NK-92 (cell line): ENCODE data around the gene PAK4.
"Not testable (repeated sequence)": the region's sequence is repeated elsewhere in the genome, so short reads cannot be mapped to it uniquely, and the experiment has no call there.

Experiments
- DNase-seq: peaks from one replicate; lab custom pipeline; 2025; ENCODE audit not compliant: unreplicated experiment; lab: John Stamatoyannopoulos, UW

Gene PAK4

DNA sequence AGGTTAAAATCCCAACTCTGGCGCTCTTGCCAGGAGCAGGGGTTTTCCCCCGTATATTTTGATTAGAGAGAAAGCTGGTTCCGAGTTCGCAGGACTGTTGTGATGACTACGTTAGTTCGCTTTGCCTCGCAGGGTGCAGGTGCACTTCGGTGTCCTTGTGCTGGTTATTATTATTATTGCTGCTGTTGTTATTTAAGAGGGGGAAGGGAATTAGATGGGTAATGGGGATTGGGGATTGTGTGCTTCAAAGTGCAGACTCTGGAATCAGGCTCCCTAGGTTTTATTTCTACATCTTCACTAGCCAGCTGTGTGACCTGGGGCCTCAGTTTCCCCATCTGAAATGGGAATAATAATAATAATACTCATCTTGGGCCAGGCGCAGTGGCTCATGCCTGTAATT, 26.2 kb upstream of the PAK4 start:
- DNase-seq, result no peak

DNA sequence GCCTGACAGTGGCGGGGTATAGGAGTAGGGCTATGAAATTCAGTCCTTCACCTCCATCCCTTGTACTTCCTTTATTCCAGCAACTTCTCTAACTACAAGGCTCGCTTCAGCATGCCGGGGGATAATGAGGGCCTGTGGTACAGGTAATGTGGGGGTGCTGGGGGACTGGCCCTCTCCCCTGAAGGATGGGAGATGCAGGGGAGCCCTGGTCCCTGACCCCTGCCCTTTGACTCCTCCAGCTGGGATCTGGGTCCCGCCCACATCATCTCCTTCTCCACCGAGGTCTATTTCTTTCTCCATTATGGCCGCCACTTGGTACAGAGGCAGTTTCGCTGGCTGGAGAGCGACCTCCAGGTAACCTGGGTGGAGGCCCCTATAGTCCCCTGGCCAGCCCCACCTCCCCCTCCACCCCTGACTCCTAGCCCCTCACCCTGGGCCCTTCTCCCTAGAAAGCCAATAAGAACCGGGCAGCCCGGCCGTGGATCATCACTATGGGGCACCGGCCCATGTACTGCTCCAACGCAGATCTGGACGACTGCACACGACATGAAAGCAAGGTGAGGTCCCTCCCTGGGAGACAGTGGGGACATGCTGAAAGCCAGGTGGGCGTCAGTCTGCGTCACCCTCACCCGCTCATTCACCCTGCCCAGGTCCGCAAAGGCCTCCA, 25.0 kb upstream of the PAK4 start:
- DNase-seq, result no peak

DNA sequence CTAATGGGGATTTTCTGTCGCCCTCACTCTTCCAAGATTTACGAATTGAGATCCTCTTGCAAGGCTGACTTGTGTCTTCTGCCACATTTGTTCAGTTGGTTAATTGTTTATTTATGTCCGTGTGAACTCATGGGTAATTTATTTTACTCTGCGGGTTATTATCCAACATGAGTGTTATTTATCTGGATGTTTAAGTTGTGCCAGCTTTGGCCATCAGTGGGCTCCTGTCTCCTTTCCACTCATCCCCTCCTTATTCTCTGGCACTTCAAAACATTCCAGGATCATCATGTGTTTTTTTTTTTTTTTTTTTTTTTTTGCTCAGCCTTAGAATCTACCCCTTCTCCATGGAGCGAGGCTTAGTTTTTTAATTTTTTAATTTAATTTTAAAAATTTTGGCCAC, 22.4 kb upstream of the PAK4 start:
- no peak for DNase-seq

DNA sequence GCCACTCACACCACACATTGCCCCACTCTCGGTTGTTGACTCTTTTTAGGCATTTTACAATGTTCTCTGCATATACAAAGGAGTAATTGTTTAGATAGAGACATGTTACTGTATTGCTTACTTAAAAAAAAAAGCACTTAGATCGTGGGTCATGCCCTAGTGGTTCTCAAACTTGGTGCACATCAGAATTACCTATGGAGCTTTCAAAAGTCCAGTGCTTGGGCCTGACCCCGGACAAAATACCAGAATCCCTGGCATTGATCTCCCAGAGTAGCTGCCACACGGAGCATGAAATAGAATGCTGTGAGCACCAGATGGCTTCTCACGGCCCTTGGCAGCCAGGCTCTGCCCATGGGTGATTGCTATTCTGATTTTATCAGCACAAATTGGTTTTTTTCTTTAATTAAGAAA, 21.4 kb upstream of the PAK4 start:
- no peak for DNase-seq

DNA sequence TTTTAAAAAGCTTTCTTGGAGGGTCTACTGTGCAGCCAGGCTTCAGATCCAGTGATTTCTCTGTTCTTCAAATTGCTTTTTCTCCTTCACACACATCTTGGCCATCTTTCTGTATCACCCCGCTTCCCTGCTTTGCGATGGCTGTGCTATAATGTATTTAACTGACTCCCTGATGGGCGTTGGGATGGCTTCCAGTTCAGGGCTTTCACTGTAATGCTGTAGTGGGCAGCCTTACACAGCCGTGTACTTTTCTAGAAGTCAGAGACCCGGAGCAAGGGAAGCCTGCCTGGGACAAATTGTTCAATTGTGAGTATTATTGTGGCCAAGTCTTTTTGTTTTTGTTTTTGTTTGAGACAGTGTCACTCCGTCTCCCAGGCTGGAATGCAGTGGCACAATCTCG, 19.4 kb upstream of the PAK4 start:
- no peak for DNase-seq

DNA sequence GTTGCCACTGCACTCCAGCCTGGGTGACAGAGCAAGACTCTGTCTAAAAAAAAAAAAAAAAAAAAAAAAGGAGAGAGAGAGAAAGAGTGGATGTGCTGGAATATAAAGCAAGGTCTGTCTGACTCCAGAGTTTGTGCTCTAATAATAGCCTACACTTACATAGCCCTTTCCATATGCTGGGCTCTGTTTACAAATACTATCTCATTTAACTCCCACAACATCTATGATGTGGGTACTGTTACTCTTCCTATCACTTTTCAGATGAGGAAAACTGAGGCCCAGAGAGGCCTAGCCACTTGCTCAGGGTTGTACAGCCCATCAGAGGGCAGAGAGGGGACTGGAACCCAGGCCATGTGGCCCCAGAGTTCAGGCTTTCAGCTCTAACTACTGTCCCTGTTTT, 15.9 kb upstream of the PAK4 start:
- DNase-seq, result no peak

DNA sequence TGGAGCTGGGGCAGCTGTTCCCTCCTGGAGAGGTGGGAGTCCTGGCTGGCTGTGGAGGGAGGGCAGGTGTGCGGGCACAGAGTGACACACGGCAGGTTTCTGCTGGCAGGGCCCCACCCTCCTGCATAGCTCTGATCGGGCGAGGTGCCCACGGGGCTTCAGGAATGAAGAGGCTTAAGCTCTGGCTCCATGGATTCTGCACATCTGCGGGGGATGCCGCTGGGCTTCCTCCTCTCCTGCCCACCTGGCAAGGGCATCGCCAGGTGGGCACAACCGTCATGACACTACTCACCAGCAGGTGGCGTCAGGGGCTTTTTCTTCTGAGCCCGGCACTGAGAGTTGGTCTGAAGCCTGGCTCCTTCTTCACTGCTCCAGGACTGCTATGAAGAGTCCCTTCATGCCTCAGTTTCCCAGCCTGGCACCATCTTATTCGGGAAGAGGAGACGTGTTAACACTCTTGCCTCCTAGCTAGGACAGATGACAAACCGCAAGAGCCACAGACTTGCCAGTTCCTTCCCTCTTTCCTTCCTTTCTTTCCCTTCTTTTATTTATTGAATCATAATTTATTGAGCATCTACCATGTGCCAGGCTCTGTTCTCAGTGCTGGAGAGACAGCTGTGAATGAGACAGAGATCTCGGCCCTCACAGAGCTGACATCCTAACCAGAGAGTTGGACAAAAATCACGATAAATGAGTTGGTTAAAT, 15.2 kb upstream of the PAK4 start:
- DNase-seq, result no peak

DNA sequence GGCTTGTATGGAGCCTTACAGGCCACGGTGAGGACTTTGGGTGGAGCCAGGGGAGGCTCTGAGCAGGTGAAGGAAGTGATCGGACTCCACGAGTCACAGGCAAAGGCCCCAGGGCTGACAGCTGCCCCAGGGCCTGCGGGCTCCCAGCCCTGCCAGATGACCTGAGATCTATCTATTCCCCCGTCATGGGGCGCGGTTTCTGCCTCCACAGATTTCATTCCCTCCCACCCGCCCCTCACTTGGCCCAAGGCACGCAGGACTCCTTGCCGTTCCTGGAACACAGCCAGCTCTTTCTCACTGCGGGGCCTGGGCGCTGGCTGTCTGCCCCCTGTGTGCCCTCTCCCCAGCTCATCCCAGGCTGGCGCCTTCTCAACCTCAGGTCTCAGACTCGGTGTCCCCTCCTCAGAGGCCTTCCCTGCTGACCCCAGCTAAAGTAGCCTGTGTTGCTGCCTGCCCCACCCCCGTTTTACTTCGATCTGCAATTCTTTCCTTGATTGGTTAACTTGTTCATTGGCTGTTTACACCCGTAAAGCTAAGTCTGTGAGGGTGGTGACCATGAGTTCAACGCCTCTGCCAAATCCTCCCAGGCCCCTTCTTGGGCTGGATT, 13.9 kb upstream of the PAK4 start:
- DNase-seq, result no peak

DNA sequence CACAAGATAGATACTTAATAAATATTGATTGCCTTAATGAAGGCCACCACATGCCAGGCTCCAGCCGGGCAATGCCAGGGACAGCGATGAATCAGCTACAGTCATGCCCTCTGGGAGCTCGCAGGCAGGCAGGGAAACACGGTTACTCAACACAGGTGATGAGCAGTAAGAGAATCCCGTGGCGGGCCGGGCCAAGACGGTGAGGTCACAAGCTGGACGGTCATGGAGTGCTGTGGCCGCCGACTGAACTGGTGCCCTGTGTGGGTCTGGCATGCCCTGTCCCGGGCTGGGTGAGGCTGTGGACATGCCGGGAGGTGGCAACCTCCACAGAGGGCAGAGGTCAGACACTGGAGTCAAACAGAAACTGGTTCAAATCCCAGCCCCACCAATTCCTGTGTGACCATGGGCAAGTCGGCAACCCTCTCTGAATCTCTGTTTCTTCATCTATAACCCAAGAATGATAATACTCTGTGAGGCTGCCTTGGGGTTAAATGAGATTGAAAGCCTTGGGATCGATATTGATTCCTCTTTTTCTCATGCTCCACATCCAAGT, 13.2 kb upstream of the PAK4 start:
- no peak for DNase-seq

DNA sequence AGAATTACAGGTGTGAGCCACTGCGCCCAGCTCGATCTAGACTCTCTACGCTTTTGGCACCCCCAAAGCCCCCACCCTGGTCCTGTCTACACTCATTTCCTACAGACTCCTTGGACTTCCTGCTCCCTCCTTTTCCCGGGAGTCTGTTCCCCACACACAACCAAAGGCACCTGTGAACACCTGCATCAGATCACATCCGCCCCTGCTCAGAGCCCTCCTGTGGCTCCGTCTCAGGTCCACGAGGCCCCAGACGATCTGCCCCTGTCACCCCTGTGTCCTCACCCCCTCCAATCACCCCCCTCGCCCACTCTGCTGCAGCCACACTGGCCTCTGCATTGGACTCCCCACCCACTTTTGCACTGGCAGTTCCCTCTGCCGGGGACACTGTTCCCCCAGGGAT, 12.4 kb upstream of the PAK4 start:
- DNase-seq, result no peak

DNA sequence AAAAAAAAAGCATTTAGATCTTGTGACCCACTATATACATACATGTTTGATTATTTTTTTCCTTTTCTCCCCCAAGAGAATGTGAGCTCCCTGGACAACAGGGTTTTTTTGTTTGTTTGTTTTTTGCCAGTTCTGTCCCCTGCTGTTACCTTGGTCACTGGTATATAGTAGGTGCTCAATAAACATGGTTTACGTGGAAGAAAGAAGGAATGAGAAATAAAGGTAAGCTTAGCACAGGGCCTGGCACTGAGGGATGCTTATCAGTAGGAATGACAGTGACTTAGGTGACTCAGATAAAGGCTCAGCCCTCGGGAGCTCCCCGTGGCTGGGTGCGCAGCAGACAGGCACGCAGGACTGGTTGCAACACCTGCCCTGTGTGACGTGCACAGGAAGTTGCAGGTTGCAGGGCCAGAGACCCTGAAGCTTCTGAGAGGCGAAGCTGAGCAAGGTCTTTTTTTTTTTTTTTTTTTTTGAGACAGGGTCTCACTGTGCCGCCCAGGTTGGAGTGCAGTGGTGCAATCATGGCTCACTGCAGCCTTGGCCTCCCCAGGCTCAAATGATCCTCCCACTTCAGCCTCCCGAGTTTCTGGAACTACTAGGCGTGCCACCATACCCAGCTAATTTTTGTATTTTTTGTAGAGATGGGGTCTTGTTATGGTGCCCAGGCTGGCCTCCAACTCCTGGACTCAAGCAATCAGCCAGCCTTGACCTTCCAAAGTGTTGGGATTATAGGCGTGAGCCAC, 10.3 kb upstream of the PAK4 start:
- DNase-seq, result no peak

DNA sequence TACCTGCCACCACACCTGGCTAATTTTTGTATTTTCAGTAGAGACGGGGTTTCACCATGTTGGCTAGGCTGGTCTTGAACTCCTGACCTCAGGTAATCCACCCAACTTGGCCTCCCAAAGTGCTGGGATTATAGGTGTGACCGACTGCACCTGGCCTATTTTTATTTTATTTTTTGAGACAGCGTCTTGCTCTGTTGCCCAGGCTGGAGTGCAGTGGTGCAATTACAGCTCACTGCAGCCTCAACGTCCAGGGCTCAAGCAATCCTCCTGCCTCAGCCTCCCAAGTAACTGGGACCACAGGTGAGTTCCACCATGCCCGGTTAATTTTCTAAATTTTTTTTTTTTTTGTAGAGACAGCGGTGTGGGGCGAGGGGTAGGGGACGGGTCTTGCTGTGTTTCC, 8.6 kb upstream of the PAK4 start:
- DNase-seq, result not testable (repeated sequence)

DNA sequence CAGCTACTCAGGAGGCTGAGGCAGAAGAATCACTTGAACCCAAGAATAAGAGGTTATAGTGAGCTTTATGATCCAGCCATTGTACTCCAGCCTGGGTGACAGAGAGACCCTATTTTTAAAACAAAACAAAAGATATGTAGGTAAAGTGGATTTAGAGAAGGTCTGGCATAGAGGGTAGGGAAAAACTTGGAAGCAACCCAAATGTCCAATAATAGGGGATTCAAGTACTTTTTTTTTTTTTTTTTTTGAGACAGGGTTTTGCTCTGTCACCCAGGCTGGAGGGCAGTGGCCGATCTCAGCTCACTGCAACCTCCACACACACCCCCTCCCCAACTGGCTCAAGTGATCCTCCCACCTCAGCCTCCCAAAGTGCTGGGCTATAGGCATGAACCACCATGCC, 5.8 kb upstream of the PAK4 start:
- no peak for DNase-seq

DNA sequence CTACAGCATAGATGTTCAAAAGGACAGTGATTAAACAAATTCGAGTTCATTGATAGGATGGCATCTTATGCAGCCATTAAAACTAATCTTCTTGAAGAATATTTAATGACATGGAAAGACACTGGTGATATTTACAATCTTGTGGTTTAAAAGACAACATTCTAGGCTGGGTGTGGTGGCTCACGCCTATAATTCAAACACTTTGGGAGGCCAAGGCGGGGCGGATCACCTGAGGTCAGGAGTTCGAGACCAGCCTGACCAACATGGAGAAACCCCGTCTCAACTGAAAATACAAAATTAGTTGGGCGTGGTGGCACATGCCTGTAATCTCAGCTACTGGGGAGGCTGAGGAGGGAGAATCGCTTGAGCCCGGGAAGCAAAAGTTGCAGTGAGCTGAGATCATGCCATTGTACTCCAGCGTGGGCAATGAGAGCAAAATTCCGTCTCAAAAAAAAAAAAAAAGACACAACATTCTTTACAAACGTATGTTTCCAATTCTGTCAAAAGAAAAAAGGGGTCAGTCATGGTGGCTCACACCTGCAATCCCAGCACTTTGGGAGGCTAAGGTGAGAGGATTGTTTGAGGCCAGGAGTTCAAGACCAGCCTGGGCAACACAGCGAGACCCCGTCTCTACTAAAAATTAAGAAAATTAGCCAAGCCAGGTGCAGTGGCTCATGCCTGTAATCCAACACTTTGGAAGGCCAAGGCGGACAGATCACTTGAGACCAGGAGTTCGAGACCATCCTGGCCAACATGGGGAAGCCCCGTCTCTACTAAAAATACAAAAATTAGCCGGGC, 2.5 kb upstream of the PAK4 start:
- DNase-seq, result no peak

DNA sequence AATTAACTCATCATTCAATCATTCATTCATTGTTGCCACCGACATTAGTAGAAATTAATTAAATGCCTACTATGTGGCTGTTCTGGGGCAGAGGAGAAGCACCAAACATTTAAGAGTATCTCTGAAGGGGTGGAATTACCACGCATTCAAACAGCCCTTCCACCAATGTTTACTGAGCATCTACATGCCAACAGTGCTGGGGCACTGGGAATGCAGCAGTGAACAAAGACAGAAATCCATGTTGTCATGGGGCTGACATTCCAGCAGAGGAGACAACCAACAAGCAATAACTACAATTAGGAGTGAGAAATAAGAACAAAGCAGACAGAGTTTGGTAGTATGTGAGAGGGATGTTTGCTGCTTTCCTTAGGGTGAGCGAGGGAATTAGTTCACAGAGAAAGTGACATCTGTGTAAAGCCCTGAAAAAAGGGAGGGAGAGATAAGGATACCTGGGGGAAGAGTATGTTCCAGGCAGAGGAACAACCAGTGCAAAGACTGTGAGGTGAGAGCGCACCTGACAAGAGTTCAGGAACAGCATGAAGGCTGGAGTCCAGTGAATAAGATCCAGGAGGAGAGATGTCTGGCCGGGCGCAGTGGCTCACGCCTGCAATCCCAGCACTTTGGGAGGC, 1.3 kb upstream of the PAK4 start:
- no peak for DNase-seq

DNA sequence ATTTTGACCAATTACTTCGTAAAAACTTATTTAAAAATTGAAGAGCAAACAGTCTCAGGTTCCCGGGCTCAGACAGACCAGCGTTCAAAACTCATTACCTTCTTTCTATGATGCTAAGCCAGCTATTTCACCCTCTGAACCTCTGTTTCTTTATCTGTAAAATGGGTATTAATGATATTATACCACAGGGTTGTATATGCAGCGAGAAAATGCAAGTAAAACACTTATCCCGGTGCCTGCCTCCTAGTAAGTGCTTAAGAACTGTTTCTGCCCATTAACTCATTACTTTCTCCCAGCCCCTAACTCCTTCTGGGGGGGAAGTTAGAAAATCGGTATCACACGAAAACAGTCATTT, 410 bp upstream of the PAK4 start:
- no peak for DNase-seq

DNA sequence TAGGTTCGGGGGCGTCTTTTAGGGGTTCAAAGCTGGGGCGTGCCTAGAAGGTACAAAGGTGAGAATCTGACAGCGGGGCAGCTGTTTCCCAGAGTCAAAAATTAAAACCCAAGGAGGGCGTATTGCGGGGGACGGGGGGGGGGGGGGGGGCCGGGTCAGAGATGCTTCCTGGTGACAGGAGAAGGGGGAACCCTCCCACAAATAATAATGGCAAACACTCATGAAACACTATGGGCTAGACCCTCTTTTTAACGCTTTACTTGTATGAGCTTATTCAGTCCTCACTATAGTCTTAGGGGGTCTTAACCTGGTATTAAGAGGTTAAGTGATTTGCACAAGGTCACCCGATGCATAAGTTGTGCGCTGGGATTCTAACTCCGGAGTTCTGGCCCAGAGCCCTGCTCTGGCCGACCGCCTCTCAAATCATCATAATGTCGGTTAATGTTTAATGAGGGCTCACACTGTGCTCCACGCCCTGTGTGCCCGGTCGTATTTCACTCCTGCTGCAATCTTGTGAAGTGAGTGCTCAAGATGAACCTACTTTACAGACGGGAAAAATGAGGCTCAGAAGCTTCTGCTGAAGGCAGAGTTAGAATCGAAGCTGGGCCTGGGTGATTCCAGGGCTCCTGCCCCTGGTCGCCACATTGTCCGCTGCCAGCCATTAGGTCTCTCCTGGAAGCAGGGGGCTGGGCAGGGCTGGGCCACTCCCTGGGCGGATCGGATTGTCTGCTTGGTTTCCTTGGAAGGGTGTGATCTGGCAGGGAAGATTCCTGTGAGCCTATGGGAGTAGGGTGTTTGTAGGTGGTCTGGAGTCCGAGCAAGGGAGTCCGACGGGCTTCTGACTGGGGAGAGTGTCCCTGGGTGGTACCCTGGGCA, 964 bp downstream of the PAK4 start:
- DNase-seq, result no peak

DNA sequence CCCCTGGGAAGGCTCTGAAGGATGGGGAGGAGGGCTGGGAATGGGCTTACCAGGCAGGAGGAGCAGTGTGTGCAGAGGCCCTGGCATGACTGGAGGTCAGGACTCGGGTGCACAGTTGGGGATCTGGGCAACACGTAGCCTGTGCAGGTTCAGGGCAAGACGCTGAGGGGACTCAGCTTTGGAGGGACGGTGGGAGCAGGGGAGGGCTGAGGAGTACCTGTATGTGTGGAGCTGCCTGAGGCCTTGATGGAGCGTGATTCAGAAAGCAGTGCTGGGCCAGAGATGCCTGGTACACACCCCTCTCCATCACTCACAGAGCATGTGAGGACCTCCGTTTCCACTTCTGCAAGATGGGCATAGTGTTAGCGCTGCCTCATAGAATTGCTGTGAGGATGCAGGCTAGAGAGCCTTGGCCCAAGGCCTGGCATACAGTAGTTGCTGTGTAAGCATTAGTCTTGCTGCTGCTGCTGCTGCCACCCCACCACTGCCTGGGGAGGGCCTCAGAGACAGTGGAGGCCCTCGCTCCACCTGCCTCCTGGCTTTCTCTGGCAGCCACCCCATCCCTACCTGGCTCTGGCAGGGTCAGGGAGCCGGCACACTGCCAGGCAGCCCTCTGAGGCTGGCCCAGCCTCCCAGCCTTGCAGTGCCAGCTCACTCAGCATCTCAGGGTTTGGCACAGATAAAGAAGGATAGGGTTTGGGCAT, 2.4 kb downstream of the PAK4 start:
- no peak for DNase-seq

DNA sequence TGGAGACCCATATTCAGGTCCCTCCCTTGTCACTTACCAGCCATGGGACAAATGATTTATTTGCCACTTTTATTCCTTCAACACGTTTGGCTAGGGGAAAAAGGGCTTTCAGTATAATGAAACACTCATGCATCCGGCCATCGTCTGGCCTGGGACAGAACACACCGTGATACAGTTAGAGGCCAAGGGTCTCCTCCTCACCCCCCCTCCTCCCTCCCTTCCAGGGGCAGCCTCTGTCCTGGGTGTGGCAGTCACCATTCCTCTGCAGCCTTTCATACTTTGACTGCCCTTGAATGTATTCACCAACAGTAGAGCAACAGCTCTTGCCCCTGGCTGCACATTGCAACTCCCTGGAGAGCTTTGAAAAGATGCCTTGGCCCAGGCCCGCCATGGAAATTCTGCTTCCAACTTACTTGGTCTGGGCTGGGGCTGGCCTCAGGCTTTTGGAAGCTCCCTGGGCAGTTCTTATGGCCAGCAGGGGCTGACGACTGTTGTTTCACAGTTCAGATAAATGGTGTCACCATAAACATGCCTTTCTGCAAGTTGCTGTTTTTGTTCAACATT, 3.0 kb downstream of the PAK4 start:
- DNase-seq, result no peak
